CD4-positive, alpha-beta T cell treated with Interleukin-2 at 100 ng/mL for 4 hours (primary cell): ENCODE results near the gene MECP2.
"Not testable (repeated sequence)": the region's sequence is repeated elsewhere in the genome, so short reads cannot be mapped to it uniquely, and the experiment has no call there.

Source experiments
- DNase-seq: peaks from one replicate; pipeline ENCODE4 v3.0.0-alpha.2; 2020; ENCODE audit warnings: low spot score

Gene MECP2

DNA sequence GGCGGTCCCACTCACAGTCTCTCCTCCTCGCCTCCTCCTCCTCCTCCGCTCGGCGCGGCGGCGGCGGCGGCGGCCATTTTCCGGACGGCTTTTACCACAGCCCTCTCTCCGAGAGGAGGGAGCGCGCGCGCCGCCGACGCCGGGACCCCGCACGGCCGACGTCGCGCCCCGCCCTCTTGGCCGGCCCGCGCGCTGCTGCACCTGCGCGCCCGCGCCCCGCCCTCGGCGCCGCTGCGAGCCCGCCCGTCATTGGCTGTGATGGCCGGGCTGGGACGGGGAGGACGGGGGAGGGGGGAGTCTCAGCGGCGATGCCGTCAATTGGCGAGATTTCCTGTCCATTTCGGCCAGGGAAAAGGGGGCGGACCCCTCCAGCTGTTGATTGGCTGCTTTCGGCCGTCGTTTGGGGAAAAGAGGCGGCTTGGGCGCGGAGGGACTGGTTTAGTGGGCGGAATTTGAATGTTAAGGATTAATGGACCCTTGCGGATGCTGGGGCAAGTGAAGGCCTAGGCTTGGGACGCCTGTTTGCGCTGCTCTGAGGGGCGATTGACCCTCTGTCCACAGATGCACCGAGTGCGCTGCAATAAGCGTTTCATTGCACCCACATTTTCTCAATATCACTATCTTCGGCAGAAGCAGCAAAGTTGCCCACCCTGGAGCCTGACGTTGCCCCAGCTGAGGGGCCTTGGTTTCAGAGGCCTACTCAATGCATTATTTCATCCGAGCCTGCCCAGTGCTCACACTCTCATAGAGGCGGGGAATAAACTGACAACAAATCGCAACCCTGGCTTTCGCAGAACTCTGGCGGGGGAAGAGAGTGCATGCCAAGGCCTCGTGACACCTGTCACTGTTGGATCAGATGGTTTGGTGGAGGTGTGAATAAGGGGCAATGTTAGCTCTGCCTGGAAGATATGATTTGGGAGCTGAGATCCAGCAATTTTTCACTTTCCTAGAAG lies at the start of gene MECP2:
MECP2 (minus strand) TSS at position 129 of the 953 bp plus-strand sequence.
- DNase-seq, result peak; percentile 88

DNA sequence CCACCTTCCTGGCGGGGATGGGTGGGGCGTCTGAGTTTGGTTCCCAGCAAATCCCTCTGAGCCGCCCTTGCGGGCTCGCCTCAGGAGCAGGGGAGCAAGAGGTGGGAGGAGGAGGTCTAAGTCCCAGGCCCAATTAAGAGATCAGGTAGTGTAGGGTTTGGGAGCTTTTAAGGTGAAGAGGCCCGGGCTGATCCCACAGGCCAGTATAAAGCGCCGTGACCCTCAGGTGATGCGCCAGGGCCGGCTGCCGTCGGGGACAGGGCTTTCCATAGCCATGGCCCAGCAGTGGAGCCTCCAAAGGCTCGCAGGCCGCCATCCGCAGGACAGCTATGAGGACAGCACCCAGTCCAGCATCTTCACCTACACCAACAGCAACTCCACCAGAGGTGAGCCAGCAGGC lies 46.5 kb upstream of the MECP2 start, which contains the start of gene OPN1LW:
OPN1LW (plus strand) TSS at position 234 of the 400 bp plus-strand sequence; CDS start at position 275, 41 bp downstream.
- not testable (repeated sequence) for DNase-seq

DNA sequence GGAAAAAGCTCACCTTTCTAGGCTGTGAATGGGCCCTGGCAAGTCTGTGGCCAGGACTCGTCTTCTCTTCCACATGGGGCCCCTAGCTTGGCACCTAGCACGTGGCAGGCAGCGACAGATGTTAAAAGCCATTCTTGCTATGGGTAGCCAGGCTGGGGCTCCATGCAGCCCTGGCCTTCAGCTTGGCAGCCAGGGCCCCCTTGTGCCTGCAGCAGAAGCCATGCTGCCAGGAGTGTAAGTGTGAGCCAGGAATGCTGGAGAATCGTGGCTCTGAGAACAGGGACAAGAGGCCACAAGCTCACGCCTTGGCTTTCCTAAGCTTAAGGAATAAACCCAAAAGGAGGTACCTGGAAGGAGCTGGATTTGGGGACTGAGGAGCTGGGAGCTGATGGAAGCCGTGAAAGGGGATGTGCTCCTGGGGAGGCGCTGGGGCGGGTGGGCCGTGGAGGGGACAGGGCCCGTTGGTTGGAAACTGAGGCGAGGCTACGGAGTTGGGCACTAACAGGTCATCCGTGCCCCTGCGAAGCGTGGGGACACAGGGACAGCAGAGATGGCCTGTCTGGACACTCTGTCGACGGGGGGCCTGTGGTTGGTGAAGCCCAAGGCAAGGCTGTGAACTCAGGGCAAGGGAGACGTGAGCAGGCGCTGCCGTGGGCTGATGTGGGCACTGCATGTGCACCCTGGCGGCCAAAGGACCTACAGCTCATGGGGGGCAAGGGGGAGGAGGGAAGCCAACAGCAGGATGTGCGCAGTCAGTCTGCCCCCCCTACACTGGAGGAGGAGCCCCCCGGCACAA lies 45.6 kb upstream of the MECP2 start:
- no peak for DNase-seq

DNA sequence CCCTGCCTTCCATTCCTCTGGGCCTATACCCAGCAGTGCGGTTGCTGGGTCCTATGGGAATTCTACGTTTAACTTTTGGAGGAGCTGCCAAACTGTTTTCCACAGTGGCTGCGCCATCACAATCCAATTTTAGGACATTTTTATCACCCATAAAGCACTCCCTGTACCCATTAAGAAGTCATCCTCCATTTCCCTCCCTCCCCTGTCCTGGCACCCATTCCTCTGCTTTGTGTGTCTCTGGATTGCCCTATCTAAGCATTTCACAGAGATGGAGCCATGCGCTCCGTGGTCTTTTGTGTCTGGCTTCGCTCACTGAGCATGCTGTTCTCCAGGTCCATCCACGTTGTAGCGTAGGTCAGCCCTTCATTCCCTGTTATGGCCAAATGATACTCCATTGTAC lies 44.9 kb upstream of the MECP2 start:
- no peak for DNase-seq

DNA sequence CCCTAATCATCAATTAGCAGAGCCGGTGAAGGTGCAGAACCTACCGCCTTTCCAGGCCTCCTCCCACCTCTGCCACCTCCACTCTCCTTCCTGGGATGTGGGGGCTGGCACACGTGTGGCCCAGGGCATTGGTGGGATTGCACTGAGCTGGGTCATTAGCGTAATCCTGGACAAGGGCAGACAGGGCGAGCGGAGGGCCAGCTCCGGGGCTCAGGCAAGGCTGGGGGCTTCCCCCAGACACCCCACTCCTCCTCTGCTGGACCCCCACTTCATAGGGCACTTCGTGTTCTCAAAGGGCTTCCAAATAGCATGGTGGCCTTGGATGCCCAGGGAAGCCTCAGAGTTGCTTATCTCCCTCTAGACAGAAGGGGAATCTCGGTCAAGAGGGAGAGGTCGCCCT lies 43.2 kb upstream of the MECP2 start:
- DNase-seq, result no peak

DNA sequence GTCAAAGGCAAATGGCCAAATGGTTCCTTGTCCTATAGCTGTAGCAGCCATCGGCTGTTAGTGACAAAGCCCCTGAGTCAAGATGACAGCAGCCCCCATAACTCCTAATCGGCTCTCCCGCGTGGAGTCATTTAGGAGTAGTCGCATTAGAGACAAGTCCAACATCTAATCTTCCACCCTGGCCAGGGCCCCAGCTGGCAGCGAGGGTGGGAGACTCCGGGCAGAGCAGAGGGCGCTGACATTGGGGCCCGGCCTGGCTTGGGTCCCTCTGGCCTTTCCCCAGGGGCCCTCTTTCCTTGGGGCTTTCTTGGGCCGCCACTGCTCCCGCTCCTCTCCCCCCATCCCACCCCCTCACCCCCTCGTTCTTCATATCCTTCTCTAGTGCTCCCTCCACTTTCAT lies 42.7 kb upstream of the MECP2 start:
- DNase-seq, result no peak

DNA sequence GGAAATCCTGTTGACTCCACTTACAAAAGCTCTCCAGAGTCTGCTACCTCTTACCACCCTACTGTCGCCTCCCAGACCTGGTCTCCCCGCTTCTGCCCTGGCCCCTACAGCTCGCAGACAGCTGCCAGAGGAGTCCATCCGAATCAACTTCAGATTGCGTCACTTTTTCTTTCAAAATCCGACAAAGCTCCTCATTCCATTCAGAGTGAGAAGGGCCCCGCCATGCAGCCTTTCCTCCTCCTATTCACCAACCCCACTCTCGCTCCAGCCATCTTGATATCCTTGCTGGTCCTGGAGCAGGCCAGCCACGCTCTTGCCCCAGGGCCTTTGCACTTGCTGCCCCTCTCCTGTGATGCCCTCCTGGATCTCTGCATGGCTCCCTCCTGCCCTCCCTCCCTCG lies 41.3 kb upstream of the MECP2 start:
- no peak for DNase-seq

DNA sequence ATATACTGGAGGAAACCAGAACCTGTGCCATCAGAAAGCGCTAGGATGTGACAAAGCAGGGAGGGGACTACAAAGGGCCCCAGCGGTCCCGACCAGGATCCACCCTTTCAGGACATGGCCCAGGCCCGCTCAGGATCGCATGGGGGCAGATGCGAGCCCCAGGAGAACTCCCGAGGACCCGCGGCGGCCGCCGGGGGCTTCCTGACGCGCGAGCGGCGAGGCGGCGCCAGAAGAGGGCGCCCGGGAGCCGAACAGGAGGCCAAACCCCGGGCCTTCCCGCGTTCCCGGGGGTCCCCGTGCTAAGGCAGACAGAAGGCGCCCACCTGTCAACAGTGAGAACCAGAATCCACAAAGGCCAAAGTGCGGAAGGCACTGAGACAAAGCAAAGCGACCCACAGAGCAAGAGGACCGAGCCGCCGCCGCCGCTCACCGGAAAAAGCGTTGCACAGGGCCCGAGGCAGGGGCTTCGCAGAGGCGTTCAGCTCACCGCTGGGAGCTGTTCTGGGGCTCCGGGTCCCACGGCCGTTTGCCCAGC lies 39.2 kb upstream of the MECP2 start:
- DNase-seq, result peak; percentile 60

DNA sequence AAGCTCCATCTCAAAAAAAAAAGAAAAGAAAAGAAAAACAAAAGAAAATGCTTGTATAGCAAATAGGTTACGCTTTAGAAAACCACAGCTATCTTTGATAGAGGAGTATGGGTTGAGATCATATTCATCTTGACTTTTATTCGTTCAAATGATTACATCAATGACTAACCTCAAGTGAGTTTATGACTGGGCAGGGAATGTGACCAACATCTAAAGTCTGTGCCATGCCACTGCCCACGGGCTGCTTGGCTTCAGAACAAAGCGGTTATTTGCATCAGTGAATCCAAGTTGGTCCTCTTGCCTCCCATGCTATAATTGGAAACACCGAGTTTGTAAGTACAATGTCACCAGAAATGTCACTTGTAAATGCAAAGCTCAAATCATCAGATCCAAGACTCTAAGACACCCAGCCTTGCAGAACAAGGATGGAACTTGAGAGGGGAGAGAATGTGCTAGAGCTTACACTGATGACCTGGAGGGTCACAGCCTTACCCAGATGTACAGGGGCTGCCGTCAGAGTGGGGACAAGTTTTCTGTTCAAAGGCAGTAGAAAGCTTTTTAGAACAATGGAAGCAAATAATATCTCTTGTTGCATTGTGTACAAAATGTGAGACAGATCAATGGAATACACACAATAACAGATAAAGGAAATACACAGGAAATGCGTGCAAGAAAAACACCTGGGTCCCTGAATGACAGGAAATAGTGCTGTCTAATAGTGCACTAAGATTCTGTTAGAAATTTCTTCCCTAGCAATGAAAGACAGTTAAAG lies 38.1 kb upstream of the MECP2 start:
- peak; percentile 29 for DNase-seq

DNA sequence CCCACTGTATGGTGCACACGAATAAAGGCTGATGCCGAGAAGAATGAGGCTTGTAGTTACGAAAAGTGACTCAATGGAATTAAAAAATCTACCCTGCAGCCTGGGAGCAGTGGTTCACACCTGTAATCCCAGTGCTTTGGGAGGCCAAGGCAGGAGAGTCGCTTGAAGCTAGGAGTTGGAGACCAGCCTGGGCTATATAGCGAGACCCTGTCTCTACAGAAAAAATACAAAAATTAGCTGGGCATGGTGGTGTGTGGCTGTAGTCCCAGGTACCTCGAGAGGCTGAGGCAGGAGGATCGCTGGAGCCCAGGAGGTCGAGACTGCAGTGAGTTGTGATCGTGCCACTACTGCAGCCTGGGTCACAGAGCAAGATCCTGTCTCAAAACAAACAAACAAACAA lies 34.8 kb upstream of the MECP2 start:
- DNase-seq, result no peak

DNA sequence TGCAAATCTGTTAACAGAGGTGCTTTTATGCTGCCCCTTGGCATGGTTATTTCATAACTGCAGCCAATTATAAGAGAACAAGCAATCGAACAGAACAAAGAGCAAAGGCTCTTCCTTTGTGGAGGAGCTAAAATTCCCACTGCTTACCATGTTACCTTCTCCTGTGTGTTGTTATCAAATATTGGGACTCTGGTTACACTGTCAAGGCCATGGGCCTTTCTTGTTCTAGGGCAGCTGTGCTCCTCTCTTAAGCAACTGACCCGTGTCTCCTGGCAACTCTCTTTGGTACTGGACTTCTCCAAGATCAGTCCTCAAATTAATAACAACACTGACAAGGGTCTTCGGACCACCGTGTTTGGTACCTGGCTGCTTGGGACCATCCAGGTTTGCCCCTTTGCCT lies 34.4 kb upstream of the MECP2 start:
- DNase-seq, result no peak

DNA sequence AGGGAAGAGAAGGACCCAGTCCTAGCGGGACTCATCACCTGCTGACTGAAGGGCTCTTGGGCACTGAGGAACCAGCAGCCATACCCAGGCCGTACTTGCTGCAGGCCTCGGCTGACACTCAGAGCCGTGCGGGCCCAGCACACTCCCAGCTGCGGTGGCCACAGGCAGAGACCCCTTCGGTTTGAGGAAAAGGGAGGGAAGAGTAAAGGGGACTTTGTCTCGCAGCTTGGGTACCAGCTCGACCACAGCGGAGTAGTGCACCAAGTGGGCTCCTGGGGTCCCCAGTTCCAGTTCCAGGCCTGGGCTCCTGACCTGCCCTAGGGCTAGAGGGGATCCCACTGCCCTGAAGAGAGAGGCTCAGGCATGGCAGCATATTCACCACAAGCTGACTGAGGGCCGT lies 28.6 kb upstream of the MECP2 start:
- no peak for DNase-seq

DNA sequence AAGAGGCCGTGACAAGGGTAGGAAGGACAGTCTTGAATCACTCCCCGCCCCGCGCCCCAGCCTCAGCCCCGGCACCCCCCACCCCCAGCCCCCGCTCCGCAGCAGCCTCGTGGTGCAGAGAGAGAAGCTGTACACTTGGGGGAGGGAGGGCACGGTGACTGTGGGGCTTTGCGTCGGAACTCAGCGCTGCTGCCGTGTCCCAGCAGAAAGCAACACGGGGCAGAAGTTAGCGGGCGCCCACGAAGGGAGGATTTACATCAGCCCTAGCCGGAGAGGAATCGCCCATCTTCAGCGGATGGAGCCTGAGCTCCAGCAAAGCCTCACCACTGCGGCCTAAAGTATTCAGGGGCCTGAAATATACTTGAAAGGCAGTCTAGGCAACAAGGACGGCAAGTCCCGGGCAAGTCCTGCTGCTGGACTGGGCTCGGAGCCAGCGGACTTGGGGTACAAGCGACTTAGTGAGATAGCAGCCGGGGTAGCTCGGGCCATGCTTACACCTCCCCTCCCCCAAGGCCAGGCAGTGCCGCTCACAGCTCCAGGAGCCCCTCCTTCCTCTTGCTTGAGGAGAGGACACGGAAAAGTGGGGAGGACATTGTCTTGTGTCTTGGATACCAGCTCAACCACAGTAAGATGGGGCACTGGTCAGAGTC lies 28.0 kb upstream of the MECP2 start:
- no peak for DNase-seq

DNA sequence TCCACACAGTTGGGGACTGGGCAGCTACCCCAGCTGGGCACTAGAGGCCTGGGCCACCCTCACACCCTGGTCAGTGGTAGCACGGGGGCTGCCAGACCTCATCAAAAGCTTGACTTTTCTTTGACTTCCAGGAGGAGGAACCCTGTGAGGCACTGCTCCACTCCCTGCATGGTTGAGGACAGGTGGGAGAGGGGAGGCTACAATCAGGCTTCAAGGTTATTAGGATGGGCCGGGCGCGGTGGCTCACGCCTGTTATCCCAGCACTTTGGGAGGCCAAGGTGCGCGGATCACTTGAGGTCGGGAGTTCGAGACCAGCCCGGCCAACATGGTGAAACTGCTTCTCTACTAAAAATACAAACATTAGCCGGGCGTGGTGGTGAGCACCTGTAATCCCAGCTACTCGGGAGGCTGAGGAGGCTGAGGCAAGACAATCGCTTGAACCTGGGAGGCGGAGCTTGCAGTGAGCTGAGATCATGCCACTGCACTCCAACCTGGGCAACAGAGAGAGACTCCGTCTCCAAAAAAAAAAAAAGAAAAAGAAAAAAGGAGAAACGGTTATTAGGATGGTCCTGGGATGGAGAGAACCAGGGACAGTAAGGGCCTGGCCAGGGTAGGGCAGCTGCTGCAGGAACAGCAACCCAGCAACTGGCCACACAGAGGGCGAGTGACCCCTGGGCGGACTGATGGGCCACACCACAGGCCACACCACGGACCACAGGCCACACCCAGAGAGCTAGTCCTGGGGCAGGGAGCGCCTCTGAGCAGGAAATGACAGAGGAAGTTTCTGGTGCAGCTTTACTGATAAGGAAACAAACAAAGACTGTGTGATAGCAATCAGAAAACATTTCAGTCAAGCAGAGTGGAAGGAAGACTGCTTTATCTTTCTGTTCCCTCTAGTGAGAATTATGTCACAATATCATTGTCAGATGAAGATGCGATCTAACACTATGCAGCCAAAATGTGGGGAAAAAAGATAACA lies 26.0 kb upstream of the MECP2 start:
- peak; percentile 44 for DNase-seq

DNA sequence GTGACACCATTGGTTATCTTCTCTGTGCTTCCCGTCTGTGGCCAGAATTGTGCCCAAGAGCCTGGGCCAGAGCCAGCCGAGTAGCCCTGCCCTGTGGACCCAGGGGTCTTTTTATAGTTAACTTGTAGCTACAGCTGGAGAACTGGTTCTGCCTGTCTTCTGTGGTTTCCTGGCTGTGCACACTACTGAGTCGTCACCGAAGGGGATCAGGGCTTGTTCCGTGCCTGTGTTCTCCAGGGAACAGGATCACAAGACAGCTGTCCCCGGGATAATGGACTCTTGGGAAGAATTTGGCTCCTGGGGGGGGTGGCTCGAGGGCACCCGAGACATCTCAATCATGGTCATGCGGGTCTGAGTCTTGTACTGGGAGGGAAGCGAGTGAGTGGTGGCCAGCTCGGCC lies 24.4 kb upstream of the MECP2 start:
- DNase-seq, result no peak

DNA sequence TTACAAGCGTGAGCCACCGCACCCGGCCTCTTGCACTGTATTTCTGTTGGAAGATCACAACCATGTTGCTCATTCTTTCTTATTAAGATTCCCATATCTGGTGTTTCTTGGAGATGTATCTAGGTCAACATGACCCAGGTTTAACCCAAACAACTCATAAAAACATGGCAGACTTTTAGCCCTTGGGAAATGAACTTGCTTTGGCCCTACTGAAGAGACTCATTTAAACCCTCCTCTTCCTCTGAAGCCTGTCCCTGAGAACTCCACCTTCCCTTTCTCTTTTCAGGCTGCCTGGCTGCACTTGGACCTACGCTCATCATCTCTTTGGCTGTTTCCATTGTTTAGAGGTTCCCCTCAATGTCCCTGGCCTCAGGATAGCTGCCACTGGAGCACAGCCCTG lies 23.7 kb upstream of the MECP2 start:
- DNase-seq, result no peak

DNA sequence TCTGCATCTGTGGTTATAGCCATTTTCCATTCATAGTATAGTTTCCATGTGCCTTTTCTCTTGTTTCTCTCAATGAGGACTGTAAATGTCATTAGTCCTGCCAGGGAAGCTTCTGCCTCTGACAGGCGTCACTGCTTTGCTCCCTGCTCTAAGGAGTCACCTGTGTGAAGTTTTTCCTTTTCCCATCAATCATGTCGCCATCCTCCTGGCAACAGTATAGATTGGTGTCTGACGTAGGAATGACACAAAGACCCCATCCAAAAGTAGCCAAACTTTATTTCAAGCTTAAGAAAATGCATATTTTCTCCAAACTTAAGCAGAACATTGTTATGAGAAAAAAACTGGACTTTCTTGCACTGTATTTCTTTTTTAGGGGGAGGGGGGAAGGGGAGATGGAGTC lies 23.1 kb upstream of the MECP2 start:
- no peak for DNase-seq

DNA sequence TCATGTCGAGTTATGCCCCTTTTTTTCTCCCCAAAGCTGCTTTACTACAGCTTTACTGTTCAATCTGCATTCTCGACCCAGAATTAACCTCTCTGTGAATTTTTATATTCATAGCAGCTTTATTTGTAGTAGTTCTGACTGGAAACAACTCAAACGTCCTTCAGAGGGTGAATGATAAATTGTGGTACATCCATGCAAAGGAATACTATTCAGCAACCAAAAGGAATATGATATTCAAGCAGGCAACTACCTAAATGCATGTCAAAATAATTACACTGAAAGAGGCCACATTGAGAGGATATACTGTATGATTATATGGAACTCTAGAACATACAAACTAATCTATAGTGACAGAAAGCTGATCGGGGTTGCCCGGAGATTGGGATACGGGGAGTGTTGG lies 20.0 kb upstream of the MECP2 start:
- DNase-seq, result no peak

DNA sequence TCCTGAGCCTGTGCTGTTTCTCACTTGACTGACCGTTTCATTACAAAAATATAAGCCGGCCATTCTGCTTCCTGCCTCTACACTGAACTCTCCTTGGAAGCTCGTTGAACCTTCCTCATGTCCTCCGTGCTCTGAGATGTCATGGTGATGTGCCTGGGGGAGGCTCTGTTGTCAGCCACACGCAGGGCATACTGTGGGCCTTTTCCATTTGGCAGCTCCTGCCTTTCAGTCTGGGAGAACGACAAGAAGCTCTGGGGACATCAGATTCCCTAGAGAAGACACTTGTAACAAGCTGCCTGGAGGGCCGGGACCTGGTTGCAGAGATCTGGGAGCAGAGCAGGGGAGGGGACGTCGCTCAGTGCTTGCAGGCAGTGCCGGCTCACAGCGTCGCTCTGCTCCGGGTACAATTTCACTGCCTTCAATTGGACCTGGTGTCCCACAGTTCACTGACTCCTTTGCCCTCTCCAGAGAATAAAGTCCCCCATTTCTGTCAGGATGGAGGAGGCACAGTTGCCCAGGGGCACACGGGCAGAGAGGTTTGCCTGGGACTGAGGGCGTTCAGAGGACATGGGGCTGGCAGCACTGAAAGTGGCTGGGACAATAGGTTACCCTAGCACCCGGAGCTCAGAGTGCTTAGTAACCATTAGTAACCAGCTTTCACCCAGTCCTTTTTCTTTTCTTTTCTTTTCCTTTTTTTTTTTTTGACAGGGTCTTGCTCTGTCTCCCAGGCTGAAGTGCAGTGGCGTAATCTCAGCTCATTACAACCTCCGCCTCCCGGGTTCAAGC lies 19.1 kb upstream of the MECP2 start:
- DNase-seq, result no peak
